GM18858 (cell line): ENCODE data around the gene UBL7.
"Not testable (repeated sequence)": the region's sequence is repeated elsewhere in the genome, so short reads cannot be mapped to it uniquely, and the experiment has no call there.

ENCODE experiments used
- ATAC-seq: cut with Tn5 transposase; IDR thresholded peaks from one replicate; pipeline ENCODE4 v1.9.1; 2021; ENCODE audit not compliant: unreplicated experiment

UBL7 gene, protein sequence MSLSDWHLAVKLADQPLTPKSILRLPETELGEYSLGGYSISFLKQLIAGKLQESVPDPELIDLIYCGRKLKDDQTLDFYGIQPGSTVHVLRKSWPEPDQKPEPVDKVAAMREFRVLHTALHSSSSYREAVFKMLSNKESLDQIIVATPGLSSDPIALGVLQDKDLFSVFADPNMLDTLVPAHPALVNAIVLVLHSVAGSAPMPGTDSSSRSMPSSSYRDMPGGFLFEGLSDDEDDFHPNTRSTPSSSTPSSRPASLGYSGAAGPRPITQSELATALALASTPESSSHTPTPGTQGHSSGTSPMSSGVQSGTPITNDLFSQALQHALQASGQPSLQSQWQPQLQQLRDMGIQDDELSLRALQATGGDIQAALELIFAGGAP

DNA sequence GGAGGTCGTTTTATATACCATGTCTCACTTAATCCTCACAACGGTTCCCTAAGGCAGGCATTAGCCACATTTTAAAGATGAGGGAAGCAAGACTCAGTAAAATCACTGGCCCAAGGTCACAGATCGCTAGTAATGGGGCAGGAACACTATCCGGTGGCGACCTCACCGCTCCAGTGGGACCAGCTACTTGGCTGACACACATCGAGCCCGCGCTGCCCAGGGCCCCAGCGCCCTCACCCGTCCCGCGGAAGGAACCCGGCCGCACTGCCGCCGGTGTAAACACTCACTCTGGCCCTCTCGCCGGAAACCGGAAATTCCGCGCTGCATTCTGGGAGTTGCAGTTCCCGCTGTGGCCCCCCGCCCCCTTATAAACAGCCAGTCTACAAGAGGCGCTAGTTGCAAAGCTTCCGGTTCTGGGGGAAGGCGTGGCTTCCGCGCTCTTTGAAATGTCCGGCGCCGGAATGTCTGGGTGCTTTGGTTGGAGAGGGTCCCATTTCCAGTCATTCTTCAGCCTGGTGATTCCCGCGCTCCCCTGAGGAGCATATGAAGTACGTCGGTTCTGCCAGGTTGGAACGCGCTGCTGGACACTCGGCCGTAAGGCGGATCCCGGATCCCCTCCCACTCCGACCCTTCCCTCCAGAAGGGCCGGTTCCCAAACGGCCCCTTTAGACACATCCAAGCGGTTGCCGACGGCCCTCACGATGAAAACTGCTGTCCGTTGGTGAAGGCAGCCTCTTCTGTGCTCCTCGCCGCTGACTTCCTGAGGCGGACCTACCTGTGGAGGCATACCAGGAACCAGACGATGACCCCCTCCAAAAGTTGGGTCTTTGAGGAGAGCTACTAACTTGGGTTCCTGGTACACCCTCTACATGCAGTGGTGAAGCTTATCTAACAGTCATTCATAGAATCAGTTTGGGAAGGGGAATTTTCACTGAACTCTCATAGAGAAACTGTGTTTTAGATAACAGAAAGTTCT lies at the start of gene UBL7:
Gene UBL7 (minus strand): TSS at position 290 of the 976 bp plus-strand sequence. CDS start 2,293 bp downstream, outside the sequence.
- ATAC-seq = peak; percentile 42

DNA sequence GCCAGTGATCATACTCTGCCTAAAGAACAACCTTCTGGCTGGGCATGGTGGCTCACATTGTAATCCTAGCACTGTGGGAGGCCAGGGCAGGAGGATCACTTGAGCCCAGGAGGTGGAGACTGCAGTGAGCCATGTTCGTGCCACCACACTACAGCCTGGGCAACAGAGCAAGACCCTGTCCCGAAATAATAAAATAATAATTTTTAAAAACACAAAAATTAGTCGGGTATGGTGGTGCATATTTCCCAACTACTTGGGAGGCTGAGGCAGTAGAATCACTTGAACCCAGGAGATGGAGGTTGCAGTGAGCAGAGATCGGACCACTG lies 45.5 kb upstream of the UBL7 start:
- ATAC-seq = no peak

DNA sequence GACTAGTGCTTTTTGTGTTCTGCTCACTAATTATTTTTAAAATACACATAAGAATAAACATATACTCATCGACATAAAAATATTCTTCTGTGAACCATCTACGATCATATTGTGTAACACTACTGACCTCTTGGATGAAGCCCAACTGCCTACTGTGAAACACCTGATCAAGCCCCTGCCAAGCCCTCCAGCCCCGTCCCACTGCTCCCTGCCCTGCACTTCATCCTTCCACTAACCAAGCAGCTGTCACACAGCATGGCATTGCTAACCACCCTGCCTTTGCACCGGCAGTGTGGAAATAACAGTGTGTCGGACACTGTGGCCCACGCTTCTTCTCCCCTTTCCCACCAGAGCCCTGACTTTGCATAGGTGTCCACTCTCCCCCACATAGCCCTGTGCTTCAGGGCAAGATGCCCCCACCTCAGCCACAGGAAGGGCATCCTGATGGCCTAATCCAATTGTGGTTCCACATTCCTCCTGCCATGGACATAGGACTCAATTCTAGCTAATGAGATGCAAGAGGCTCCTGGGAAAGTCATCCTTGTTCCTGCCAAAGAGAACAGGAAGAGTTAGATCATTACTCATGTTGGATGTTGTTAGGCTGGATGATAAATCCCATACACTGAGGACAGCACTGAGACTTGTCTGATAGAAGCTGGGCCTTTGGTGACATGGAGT lies 45.0 kb upstream of the UBL7 start:
- ATAC-seq = no peak

DNA sequence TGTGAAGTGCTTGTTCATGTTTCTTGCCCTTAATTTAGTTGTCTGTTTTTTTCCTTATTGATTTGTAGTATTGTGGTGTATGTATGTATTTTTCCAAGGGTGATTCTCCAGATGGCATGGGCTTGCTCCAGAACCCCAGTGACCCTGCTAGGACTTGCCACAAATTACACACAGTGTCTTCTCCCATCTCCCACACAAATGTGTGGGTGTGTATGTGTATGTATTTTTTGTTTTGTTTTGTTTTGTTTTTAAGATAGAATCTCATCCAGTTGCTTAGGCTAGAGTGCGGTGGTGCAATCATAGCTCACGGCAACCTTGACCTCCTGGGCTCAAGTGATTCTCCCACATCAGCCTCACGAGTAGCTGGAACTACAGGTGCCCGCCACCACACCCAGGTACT lies 43.9 kb upstream of the UBL7 start:
- no peak for ATAC-seq

DNA sequence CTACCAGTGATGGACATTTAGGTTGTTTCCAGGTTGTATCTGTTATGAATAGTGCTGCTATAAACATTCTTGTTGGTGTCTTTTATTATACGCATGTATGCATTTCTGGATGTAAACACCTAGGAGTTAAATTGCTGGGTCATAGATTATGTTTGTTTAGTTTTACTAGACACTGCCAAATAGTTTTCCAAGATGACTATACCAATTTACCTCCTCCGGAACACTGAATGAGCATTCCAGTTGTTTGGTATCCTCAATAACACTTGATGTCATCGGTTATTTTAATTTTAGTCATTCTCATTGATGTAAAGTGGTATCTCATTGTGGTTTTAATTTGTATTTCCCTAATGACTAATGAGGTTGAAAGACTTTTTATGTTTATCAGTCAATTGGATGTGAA lies 43.5 kb upstream of the UBL7 start:
- no peak for ATAC-seq

DNA sequence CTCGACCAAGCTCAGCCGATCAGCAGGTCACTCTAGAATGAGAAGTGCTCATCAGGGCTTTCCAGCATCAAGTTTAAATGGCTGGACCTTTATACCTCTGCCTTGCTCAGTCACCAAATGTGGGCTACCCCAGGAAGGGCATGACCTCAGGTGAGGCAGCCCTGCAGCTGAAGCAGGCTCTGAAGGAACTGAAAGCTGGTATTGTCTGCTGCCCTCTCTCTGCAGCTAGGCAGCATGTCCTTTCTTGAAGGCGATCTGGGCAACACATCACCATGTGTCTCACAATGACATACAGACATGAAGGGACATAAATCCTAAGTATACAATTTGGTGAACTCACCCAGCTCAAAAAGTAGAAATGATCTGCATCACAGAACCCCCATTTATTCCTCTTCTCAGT lies 41.3 kb upstream of the UBL7 start:
- ATAC-seq = no peak

DNA sequence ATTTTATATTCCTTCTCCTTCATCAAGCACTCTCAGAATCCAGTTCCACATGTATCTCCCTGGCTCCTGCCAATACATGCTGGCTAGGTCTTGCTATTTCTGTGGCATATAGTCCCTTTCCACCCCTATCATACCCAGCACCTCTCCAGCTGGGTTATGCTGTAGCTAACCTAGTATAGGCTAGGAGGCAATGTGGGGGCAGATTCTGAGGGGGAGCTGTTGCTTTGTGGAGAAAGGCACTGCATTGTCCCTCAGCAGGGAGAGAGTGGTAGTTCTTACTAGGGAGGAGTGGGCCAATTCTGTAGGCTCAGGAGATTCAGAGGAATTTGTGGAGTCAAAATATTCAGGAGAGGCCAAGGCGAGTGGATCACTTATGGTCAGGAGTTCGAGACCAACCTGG lies 39.4 kb upstream of the UBL7 start:
- ATAC-seq = no peak

DNA sequence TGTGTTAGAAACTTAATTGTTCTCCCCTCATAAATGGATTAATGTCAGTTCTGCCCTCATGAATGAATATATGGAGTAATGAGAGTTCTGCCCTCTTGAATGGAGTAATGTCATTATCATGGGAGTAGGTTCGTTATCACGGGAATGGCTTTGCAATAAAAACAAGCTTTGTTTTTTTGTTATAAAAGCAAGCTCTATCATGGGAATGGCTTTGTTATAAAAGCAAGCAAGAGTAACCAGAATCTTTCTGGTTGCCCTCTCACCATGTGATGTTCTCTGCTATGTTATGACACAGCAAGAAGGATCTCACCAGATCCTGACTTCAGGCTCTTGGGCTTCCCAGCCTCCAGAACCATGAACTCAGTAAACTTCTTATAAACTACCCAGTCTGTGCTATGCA lies 38.4 kb upstream of the UBL7 start:
- ATAC-seq = no peak

DNA sequence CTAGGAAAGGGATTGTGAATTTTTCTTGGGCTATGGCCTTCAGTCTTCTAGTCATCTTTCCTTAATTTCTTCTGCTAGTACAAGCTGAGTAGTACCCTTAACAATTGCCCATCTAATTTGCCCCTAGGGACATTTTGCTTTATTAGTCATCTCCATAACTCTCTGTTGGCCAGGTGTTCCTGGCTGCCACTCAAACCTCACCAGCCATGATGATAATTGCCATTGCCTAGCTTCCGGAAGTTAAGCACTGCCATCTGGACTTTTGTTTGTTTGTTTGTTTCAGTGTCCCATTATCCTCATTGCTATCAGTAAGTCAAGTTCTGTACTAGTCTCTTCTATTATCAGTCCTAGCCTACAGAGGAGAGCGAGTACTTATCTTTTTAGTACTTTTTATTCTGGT lies 36.6 kb upstream of the UBL7 start:
- ATAC-seq = no peak

DNA sequence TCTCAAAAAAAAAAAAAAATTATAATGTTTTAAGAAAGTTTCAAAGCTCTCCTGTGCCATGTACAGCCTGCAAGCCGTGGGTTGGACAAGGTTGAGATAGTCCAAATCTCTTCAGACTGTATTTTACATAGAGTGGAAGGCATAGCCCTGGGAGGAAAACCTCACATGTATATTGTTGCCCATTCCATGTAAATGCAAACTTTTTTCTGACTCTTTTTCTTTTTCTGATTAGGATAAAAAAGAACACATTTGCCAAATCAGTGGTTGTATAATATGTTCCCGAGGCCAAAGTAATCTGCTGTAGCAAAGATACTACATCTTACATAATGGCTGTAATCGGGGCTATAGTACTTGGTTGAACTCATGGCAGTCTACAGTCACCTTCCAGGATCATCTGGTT lies 35.7 kb upstream of the UBL7 start:
- no peak for ATAC-seq

DNA sequence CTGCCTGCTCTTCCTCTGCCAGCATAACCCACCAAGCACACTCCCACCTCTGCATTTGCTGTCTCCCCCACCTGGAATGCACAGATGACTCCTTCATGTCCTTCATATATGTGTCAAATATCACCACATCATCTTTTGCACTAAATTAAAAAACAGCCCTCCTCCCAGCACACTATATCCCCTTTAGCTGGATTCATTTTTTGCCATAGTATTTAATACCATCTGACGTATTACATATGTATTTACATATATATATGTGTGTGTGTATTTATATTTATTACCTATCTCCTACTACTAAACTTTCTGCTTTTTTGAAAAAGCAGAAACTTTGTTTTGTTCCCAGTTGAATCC lies 29.4 kb upstream of the UBL7 start:
- no peak for ATAC-seq

DNA sequence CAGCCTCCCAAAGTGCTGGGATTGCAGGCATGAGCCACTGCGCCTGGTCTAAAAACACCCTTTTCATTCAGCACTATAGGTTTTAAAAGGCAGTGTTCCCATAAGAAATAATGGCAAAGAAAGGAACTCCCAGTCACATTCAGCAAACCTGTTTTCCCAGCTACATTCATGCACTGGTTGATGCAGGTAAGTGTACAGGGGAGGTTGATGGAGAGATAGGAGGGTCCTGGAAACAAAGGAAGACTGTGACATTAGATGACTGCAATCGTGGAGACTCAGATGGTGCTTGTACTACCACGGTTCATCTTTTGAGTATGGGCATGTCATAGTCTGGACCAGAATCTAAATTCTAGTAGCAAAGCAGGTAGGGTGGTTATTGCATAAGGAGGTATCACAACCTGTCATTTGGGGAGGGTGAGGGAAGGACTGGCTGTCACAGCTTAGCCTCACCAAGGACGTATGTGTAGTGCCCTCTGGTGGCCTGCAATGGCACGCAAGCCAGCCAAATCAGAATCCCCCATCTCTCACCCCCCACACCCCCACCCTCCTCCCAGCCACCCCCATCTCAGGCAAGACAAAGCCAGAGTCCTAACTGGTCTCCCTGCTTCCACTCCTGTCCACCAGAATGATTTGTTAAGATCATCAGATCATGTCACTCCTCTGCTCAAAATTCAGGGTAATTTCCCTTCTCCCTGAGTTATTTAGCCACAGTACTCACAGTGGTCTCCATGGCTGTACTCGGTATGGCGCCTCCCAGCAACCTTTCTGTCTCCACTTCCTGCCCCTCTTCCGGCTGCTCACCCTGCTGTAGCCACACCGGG lies 28.8 kb upstream of the UBL7 start:
- no peak for ATAC-seq

DNA sequence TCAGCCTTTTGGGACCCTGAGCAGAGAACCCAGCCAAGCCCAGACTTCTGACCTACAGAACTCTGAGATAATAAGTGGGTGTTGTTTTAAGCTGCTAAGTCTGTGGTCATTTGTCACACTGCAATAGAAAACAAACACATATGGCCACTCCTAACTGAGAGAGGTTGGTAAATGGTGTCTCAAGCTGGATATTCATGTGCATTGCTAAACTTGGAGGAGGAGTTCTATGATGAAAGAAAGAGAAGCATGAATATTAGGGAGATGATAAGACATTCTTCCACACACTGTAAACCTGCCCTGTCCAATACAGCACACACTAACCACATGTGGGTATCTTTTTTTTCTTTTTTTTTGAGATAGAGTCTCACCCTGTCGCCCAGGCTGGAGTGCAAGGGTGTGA lies 27.8 kb upstream of the UBL7 start:
- ATAC-seq = no peak

DNA sequence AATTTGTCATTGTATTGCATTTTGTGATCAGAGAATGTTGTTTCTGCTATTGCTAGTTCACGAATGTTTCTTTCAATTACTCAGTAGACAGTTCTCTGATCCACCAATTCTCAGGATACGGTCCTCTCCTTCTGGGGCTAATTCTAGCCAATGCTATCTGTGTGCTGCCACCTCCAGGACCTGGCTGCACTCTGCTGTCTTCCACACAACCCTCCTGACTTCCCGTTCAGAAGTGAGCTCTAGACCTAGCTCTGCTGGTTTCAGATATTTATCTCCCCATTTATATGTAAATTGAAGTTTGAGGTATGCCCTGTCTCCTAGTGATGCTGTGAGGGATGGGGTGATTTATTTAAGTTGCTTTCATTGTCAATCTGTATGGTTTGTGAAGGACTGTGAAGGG lies 21.7 kb upstream of the UBL7 start:
- no peak for ATAC-seq

DNA sequence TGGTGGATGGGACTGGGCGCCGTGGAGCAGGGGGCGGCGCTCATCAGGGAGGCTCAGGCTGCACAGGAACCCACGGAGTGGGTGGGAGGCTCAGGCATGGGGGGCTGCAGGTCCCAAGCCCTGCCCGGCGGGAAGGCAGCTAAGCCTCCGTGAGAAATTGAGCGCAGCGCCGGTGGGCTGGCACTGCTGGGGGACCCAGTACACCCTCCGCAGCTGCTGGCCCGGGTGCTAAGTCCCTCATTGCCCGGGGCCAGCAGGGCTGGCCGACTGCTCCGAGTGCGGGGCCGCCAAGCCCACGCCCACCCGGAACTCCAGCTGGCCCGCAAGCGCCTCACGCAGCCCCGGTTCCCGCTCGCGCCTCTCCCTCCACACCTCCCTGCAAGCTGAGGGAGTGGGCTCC lies 19.4 kb upstream of the UBL7 start:
- not testable (repeated sequence) for ATAC-seq

DNA sequence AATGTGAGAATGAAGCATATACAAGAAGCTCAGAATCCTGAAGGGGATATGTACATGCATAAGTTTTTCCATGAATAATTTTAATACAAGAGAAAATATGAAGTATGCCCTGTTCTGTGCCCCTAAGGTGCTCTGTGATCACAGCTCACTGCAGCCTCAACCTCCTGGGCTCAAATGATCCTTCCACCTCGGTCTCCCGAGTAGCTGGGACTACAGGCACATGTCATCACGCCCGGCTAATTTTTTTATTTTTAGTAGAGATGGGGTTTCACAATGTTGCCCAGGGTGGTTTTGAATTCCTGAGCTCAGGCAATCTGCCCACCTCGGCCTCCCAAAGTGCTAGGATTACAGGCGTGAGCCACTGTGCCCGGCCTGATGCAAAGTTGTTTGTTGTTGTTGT lies 10.7 kb upstream of the UBL7 start:
- not testable (repeated sequence) for ATAC-seq

DNA sequence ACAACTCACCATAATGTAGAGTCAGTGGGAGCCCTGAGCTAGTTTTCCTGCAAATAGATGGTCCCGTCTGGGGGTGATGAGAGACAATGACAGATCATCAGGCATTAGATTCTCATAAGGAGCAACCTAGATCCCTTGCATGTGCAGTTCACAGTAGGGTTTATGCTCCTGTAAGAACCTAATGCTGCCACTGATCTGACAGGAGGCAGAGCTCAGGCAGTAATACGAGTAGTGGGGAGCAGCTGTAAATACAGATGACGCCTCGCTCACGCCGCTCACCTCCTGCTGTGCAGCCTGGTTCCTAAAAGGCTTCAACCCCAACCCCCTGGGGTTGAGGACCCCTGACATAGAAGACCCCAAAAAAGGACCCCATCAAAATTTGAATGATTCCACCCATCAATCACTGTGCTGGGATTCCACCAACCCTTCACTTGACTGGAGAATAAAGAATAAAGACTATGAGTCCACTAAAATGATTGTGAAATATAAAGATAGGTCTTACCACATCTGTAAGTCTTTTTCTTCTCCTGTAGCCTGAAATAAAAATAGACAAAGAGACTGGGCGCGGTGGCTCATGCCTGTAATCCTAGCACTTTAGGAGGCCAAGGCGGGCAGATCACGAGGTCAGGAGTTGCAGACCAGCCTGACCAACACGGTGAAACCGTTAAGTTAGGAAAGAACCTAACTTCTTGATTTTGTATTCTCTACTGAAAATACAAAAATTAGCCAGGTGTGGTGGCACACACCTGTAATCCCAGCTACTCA lies 9.9 kb upstream of the UBL7 start:
- ATAC-seq = no peak

DNA sequence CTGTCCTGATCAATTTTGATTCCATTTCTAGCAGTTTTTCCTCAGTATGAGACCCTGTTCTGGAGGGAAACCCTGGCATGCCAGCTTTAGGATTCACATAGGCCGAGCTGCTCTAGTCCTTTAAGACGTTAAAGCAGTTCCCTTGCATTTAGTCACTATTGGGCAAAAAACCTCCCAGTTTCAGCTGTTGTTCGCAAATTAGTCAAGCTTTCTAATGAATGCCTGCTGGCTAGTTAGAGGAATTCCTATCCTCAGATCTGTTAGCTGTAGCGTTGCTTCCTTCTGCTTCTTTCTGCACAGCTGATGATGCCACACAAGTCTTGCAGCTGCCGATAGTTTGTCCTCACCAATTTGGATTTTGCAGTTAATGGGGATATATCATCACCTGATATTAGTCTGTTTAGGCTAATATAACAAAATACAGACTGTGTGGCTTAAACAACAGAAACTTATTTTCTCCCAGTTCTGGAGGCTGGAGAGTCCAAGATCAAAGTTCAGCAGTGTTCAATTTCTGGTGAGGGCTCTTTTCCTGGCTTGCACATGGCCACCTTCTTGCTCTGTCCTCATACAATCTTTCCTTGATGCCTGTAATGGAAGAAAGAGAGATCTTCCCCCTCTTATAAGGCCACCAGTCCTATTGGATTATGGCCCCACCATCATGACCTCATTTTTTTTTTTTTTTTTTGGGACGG lies 7.5 kb upstream of the UBL7 start:
- ATAC-seq = no peak

DNA sequence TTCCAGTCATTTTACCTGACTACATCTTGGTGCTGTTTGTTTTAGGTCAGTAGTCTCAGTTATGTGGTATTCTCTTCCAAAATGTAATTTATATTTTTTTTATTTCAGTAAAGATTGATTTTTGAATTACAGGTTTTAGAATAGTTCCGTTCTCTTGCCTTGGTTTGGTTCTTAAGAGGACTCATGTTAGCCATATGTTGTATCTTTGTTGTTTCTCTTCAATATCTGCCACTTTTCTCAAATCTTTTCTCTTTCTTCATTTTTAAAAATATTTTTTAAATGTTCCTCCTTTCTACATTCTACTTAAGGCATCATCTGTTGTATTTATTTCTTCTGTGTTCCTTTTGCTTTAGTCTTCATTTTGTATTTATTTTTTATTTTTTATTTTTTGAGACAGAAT lies 5.6 kb upstream of the UBL7 start:
- no peak for ATAC-seq

DNA sequence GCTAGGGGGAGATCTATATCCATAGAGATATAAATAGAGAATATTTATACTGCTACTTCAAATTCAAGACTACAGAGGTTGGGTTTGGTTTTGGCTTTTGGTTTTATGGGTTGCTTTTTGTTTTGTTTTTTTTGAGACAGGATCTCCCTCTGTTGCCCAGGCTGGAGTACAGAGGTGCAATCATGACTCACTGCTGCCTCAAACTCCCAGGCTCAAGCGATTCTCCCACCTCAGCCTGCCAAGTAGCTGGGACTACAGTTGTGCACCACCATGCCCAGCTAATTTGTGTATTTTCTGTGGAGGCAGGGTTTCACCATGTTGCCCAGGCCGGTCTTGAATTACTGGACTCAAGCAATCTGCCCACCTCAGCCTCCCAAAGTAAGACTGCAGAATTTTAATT lies 3.9 kb upstream of the UBL7 start:
- no peak for ATAC-seq
